HG02884 (cell line): ENCODE results near the gene CPNE4.
"Not testable (repeated sequence)": the region's sequence is repeated elsewhere in the genome, so short reads cannot be mapped to it uniquely, and the experiment has no call there.

Experiments used
- ATAC-seq: cut with Tn5 transposase; IDR thresholded peaks from one replicate; pipeline ENCODE4 v1.9.1; 2021; ENCODE audit warnings: mild to moderate bottlenecking, moderate library complexity; ENCODE audit not compliant: unreplicated experiment

CPNE4 gene

GRCh38 chr3:131486545-131486944 lies 548.3 kb downstream of the CPNE4 start:
- ATAC-seq, result not testable (repeated sequence)

DNA sequence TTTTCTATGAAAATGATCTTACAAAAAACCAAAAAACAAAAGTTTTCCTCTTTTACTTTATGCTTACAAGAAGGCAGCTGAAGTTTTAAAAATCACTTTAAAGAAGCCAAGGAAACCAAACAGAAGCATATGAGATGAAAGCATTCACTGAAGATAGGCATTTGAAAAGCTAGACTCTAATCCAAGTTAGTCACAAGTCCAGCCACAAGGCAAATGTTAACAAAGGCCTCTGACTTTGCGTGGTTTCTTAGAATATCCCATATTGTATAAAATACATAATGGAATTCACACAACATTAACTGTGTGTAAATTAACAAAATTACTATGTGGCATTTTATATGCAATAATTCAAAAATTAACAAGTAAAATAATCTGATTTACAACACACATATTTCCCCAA lies 549.7 kb downstream of the CPNE4 start:
- no peak for ATAC-seq

- no peak for ATAC-seq
Measured at GRCh38 chr3:131484496-131485111, 550.2 kb downstream of the CPNE4 start.
